SH-SY5Y (cell line): Measurements from ENCODE around the gene SLC23A2.

Experiments used
- GATA2 ChIP-seq: IDR thresholded peaks from 2 replicates; pipeline ENCODE4 v1.6.1; 2011; ENCODE audit warnings: mild to moderate bottlenecking, low read depth, low read length
- GATA3 ChIP-seq: IDR thresholded peaks from 2 replicates; pipeline ENCODE4 v1.6.1; 2011; ENCODE audit warnings: low read depth, mild to moderate bottlenecking, low read length, moderate library complexity

- no peak for TF ChIP-seq GATA2
- TF ChIP-seq GATA3: no peak
These were observed 82.1 kb downstream of the SLC23A2 start for GRCh38 chr20:4919047-4919704.
